Breast epithelium (tissue), 3 donors: ENCODE measurements around the gene SCP2D1.

Experiments
- POLR2AphosphoS5 ChIP-seq, 3 donors: sonication (generic); formaldehyde crosslinking; IDR thresholded peaks; one replicate each; pipeline ENCODE4 v1.6.1; 2017; ENCODE audit warnings: antibody characterized with exemption in 3 of 3
- TF ChIP-seq, protein P1 (sequence below), 3 donors: fragments of 450-650 bp; IDR thresholded peaks; one replicate each; pipeline ENCODE4 v1.5.1; 2016 to 2017; ENCODE audit warnings: antibody characterized with exemption in 3 of 3, mild to moderate bottlenecking in 3 of 3, moderate library complexity in 3 of 3

DNA sequence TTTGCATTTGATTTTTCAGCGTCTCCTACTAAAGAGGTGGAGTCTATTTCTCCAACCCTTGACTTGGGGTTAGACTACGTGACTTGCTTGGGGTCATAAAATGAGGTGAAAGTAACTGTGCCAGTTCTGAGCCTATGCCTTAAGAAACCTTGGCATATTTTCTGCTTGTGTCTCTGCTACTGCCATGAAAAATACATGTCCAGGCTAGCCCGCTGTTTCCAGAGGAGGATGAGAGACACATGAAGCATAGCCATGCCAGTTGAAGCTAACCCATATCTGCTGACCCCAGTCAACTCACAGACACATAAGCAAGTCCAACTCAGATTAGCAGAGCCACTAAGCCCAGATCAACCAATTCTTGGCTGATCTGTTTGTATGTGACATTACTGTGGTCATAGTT lies 38.7 kb downstream of the SCP2D1 start:
- TF ChIP-seq, protein P1, sequence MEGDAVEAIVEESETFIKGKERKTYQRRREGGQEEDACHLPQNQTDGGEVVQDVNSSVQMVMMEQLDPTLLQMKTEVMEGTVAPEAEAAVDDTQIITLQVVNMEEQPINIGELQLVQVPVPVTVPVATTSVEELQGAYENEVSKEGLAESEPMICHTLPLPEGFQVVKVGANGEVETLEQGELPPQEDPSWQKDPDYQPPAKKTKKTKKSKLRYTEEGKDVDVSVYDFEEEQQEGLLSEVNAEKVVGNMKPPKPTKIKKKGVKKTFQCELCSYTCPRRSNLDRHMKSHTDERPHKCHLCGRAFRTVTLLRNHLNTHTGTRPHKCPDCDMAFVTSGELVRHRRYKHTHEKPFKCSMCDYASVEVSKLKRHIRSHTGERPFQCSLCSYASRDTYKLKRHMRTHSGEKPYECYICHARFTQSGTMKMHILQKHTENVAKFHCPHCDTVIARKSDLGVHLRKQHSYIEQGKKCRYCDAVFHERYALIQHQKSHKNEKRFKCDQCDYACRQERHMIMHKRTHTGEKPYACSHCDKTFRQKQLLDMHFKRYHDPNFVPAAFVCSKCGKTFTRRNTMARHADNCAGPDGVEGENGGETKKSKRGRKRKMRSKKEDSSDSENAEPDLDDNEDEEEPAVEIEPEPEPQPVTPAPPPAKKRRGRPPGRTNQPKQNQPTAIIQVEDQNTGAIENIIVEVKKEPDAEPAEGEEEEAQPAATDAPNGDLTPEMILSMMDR (IDR thresholded peaks at IDR 0.05), result no peak
- no peak for TF ChIP-seq POLR2AphosphoS5 (IDR thresholded peaks at IDR 0.05)
